ENCODE measurements around the gene GPSM1.

DNA sequence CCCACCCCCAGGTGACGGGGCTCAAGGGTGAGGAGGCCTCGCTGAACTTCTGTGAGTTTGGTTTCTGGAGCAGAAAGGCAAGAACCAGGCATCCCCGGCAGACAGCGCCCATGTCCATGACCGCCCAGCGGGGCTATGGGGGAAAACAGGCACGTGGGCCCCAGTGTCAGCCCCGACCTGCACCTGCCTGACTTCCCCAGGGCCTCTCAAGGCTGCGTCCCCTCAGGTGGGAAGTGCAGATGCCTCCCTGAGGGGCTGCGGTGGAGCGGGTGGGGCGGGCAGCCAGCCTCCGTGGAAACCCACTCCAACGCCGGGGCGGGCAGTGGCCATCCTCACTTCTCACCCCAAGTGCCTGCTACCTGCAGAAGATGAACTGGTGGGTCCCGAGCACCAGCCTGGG, 53.0 kb downstream of the GPSM1 start:
- TF ChIP-seq, protein P1, sequence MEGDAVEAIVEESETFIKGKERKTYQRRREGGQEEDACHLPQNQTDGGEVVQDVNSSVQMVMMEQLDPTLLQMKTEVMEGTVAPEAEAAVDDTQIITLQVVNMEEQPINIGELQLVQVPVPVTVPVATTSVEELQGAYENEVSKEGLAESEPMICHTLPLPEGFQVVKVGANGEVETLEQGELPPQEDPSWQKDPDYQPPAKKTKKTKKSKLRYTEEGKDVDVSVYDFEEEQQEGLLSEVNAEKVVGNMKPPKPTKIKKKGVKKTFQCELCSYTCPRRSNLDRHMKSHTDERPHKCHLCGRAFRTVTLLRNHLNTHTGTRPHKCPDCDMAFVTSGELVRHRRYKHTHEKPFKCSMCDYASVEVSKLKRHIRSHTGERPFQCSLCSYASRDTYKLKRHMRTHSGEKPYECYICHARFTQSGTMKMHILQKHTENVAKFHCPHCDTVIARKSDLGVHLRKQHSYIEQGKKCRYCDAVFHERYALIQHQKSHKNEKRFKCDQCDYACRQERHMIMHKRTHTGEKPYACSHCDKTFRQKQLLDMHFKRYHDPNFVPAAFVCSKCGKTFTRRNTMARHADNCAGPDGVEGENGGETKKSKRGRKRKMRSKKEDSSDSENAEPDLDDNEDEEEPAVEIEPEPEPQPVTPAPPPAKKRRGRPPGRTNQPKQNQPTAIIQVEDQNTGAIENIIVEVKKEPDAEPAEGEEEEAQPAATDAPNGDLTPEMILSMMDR (conservative IDR thresholded peaks at IDR 0.05; ENCODE audit: low read length): no peak
- no peak for TF ChIP-seq EZH2phosphoT487 (IDR thresholded peaks at IDR 0.05; ENCODE audit: borderline replicate concordance)
